Inflammatory macrophage treated with lipopolysaccharide for 4 hours (primary cell): ENCODE results near the gene DIABLO.
"Not testable (repeated sequence)": the region's sequence is repeated elsewhere in the genome, so short reads cannot be mapped to it uniquely, and the experiment has no call there.

Experiments used
- DNase-seq: peaks from one replicate; pipeline ENCODE4 v3.0.0-alpha.2; 2020

The DIABLO gene

DNA sequence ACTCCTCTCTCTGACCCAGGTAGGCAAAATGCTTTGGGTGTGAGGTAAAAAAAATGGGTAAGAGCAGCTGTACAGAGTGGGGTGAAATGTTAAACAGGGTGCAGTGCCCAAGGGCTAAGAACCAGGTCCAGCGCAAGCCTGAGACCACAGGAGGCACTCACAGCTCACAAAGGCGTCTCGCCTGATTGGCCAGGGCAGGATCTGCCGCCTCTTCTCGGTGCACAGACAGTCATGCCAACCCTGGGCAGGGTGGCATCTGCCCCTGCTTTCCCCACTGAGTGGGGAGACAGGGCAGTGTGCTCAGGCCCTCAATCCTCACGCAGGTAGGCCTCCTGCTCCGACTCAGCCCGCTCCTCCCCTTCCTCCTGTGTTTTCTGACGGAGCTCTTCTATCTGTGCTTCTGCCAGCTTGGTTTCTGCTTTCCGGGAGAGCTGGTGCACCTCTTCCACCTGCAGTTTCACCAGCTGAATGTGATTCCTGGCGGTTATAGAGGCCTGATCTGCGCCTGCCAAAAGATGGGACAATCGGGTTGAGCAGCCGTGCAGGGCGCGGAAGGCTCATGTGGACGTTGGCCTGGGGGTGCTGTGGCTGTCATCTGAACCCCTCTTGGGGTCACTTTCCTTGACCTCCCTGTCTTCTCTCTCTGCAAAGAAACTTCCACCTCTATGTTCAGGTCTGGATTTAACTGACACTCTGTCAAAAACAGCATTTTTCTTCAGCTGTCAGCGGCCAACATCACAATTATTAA, 17.6 kb downstream of the DIABLO start:
- DNase-seq = no peak

DNA sequence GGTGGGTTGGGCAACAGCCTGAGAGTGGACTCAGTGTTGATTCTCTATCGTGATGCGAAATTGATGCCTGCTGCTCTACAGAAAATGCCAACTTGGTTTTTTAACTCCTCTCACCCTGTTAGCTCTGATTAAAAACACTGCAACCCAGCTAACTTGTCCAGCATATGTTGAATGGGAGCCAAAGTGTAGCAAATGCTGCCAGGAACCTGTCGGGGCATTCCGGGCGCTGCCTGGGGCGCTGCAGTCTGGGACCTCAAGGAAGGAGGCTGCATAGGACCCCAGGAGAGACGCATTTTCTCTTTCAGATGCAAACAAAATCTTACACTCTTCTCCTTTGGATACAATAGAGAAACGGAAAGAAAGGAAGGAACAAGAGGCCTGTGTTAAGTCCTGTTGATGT, 18.5 kb downstream of the DIABLO start:
- no peak for DNase-seq

DNA sequence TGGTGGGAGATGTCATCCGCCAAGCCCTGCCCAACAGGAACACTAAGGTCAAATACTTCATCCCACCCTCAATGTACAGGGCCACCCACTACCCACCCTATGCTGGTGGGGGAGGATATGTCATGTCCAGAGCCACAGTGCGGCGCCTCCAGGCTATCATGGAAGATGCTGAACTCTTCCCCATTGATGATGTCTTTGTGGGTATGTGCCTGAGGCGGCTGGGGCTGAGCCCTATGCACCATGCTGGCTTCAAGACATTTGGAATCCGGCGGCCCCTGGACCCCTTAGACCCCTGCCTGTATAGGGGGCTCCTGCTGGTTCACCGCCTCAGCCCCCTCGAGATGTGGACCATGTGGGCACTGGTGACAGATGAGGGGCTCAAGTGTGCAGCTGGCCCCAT, 18.9 kb downstream of the DIABLO start:
- no peak for DNase-seq

DNA sequence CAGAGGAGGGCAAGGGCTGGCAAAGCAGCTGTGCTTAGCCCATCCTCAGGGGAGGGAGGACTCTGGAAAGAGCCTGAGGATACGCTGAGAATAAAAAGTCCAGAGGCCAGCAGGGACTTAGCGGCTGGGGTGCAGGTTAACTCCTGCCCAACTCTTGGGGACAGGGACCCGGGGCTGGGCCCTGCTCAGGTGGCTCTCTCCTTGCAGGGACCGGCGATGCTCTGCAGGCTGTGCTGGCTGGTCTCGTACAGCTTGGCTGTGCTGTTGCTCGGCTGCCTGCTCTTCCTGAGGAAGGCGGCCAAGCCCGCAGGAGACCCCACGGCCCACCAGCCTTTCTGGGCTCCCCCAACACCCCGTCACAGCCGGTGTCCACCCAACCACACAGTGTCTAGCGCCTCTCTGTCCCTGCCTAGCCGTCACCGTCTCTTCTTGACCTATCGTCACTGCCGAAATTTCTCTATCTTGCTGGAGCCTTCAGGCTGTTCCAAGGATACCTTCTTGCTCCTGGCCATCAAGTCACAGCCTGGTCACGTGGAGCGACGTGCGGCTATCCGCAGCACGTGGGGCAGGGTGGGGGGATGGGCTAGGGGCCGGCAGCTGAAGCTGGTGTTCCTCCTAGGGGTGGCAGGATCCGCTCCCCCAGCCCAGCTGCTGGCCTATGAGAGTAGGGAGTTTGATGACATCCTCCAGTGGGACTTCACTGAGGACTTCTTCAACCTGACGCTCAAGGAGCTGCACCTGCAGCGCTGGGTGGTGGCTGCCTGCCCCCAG, 19.6 kb downstream of the DIABLO start:
- no peak for DNase-seq

DNA sequence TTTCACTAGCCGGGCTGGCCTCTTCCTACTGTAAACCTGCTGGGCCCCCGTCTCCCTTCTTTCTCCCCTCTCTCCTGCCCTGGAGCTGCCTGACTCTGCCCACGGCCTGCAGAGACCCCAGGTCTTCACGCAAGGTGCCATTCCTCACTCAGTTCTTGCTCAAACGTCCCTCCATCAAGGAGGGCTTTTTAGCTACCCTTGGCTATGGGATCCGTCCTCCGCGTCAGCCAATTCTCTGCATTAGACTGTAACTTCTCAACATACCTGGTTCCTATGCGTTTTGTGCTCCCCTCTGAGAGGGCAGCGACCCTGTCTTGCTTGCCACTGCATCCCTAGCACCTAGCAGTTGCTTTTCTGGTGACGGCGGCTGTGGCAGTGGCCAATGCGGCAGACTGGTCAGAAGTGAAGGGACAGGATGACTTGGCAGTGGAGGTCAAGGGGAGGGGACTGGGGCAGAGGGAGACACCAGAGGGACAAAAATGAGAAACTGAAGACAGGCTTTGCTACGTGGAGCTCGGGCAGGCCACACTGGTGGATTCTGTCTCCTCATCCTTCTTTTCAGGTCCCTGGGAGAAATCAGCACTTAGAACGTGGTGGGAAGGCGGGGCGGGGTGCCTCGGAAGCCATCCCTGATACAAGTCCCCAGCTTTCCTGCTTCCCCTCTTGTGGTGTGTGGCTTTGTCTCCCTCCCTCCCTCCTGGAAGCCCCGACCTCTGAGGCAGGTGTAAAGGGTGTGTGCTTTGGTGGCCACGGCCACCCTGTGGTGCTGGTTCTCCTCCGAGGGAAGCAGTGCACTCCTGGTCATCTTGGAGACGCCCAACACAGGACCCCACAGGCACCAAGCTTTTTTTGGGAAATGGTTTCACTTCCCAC, 20.6 kb downstream of the DIABLO start:
- no peak for DNase-seq

DNA sequence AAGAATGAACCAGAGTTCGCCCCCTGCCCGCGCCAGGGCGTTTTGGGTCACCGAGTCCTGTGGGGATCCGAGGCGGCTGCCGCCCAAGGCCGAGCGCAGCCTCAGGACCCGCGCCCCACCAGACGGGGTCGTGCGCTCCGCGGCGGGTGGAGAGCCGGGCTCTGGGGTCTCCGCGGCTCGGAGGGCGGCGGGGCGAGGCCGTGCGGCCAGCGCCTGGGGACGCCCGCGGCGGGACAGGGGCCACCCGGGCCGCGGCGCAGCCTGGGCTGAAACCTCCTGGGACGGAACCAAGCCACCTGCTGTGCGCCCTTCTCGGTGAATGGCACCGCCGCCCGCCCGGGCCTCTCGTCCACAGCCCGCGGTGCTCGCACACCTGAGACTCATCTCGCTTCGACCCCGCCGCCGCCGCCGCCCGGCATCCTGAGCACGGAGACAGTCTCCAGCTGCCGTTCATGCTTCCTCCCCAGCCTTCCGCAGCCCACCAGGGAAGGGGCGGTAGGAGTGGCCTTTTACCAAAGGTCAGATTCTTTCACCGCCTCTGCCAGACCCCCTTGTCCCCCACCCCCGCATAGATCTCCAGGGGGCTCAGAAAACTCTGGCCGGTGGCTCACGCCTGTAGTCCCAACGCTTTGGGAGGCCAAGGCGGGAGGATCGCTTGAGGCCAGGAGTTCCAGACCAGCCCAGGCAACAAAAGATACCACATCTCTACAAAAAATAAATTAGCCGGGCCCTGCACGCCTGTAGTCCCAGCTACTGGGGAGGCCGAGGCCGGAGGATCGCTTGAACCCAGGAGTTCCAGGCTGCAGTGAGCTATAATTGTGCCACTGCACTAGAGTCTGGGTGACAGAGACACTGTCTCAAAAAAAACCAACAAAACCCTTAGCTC, 21.4 kb downstream of the DIABLO start:
- DNase-seq = no peak

DNA sequence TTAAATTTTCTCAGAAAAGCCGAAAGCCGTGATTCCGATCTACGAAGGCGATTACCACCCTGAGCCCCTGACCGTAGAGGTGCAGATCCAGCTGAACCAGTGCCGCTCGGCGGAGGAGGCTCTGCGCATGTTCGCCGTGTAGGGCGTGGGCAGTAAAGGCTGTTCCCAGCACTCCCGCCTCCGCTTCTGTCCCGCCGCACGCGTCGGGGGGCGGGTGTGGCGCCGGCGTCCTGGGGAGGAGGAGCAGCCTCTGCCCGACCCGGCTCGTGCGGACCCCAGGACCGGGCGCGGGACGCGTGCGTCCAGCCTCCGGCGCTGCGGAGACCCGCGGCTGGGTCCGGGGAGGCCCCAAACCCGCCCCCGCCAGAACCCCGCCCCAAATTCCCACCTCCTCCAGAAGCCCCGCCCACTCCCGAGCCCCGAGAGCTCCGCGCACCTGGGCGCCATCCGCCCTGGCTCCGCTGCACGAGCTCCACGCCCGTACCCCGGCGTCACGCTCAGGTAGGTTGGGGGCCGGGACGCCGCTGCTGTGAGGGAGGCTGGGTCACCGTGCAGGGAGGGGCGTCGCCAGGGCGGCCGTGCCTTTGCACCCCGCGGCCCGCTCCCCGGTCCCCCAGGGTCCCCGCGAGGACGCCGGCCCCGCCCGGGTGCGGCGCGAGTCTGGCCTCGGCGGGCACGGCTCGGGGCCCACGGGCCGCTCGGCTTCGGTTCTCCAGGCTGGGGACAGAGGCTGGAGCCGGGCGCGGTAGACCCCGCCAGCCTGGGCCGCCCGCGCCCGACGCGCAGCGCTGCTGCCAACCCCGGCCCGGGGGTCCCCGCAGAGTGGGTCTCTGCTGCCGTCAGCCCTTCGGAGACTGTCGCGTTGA, 22.3 kb downstream of the DIABLO start, which contains the start of gene B3GNT4:
TSS of gene B3GNT4 (plus strand) at position 409 of the 866 bp plus-strand sequence. CDS start 910 bp downstream, outside the sequence.
- DNase-seq = peak; percentile 35

DNA sequence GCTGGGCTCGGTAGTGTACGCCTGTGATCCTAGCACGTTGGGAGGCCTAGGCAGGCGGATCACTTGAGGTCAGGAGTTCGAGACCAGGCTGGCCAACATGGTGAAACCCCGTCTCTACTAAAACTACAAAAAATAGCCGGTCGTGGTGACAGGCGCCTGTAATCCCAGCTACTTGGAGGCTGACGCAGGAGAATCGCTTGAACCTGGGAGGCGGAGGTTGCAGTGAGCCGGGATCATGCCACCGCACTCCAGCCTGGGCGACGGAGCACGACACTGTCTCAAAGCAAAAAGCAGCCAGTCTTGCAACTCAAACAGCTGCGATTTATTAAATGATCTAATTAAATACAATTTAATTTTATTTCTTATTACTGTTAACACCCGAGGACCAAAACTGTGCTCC, 23.0 kb downstream of the DIABLO start:
- not testable (repeated sequence) for DNase-seq

DNA sequence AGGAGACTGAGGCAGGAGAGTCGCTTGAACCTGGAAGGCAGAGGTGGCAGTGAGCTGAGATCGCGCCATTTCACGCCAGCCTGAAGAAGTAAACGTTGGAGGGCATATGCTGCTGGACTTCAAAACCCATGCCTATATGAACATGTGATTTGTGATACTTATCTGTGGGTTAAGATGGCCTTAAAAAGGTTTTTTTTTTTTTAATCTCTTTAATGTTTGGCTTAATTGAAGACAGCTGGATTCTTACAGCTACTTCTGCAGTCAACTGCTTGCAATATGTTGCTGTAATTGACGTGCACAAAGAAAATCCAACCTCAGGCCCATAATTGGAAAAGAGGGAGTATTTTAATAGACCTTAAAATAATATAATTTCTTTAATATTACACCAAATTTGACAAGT, 23.8 kb downstream of the DIABLO start:
- no peak for DNase-seq

DNA sequence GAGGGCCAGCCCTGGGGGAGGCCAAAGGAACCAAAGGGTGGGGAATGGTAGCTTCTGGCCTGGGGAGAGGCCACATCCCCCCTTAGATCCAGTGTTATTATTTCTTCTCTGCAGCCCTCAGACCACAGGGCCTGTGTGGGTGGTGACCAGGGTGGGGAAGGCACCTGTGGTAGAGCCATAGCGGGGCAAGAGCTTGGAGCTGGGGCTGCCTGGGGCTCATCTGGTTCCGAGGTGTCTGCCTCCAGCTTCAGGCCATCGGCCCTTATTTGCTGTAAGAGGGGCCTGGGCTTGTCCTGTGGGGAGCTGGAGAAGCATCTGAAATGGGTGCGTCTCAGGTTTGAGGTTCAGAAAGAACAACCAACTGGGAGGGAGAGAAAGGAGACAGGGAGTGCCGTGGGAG, 24.5 kb downstream of the DIABLO start:
- no peak for DNase-seq

DNA sequence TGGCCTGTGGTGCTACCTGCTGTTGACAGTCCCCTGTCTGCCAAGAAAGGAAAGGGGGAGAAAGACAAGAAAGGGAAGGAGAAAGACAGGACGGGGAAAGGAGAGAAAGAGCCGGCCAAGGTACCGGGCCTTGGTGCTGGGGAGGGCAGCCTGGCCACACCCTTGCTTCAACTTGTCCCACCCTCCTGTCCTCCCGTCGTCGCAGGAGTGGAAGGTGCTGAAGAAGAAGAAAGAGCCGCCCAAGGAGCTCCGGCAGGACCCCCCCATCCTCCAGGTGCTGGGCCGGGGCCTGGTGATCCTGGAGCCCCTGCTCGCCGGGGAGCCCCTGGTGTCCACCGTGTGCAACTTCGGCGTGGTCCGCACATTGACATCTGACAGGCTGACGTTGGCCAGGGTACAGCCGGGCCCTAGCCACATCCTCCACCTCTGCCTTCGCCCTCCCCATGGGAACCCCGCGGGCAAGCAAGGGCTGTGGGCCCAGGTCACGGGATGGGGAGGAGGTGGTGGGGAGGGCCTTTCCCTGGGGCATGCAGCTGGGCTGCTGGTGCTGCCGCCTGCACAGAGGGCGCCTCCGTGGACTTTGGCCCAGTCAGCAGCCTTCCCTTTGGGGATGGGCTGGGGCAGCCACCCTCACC, 25.2 kb downstream of the DIABLO start:
- no peak for DNase-seq

DNA sequence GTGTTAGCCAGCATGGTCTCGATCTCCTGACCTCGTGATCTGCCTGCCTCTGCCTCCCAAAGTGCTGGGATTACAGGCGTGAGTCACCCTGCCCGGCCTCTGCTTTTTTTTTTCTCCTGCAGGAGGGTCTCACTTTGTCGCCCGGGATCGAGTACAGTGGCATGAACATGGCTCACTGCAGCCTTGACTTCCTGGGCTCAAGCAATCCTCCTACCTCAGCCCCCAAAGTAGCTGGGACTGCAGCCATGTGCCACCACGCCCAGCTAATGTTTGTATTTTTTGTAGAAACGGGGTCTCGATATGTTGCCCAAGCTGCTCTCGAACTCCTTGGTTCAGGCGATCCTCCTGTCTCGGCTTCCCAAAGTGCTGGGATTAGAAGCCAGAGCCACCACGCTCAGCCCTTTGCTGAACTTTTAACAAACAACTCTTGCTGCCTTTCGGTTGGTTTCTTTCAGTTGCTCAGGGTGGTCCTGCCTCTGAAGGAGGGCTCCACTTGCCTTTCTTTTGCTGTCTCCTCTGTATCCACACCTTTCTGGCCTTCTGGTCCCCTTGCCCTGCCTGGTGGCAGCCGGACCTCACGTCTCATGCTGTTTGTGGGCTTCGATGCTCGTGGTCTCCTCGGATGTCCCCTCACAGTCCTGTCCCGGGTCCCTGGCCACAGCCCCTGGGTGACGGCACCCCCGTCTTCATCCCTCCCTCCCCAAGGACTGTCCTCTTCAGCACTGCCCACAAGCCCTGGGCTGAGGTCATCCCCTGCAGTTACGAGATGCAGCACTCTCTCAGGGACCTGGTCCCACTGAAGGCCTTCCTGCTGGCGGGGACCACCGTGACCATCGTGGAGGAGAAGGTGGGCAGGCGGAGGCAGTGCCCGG, 26.1 kb downstream of the DIABLO start:
- no peak for DNase-seq

DNA sequence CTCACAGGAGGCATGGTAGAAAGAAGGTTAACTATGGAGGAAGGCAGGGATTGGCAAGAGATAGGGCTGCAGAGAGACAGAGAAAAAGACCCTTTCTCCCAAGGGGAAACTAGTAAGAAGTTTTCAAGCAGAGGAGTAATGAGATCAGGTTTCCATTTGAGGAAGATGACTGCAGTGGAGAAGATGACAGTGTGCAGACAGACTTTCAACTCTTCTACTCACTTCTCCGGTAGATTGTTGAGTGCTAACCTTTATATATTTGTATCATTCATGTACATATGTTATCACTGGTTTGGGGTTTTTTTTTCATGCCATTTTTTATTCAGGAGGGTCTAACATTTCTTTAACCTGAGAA, 28.3 kb downstream of the DIABLO start:
- DNase-seq = peak; percentile 38

DNA sequence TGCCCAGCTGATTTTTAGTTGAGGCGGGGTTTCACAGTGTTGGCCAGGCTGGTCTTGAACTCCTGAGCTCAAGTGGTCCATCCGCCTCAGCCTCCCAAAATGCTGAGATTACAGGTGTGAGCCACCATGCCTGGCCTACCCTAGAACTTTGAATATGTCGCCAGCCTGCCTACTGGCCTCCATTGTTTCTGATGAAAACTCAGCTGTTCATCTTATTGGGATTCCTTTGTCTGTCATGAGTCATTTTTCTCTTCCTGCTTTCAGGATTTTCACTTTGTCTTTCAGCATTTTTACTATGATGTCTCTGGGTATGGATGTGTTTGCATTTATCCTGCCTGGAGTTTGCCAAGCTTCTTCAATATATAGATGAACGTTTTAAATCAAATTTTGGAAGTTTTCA, 30.4 kb downstream of the DIABLO start:
- DNase-seq = no peak

DNA sequence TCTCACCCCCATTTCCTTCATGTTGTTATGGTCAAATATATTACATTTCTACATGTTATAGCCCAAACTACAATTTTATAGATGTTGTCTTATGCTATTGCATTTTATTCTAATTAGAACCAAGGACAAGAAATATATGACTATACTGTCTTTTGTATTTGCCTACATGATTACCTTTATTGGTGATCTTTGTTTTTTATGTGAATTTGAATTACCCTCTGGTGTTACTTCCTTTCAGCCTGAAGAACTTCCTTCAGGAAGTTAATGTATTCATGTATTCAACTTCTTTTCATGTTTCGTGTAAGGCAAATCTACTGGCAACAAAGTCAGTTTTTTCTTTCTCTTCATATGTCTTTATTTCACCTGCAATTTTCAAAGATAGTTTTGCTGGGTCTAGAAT, 31.0 kb downstream of the DIABLO start:
- no peak for DNase-seq

DNA sequence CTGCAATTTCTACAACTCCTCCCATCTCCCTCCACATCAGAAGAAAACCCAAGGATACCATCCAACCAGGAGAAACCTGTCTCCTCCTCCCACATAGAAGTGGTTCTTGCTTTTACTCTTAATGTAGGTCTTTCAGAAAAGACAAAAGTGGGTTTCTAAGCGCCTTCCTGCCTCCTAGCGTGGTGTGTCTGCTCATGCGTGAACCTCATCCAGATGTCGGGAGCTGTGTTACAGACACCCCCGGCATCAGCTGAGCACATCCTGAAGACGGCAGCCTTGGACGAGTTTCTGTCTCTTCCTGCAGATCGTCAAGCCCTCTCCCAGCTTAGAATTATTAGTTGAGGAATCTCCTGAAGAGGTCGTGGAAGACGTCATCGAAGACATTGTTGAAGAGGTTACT, 33.4 kb downstream of the DIABLO start:
- DNase-seq = no peak

DNA sequence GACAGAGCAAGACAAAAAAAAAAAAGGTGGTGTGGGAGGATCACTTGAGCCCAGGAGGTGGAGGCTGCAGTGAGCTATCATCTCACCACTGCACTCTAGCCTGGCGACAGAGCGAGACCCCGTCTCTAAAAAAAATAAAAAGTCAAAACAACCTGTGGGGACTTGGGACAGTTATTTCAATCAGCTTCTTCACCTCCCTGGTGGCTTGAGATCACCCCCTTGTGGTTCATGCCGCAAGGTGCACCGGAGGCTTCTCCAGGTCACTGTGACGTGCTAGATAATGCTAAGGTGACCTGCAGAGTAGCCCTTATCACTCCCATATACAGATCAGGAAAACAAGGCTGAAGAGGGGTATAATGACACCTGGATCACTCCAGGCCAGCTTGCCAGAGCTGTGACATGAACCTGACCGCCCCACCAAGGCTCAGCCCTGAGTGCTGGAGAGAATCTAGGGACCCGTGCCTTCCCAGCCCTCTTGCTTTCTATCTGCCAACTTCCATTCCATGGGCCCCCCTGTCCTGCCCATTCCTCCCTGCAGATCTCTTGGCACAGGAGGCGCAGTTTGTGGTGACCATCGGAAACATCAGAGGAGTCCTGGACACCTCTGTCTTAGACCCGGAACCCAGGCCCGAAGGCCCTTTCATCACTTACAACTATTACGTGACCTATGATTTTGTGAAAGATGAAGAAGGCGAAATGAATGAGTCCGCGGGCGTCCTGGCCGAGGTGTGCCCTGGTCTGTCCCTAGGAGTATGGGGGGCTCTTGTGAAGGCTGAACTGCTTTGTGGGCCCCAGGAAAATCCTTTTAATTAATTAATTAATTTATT, 34.8 kb downstream of the DIABLO start:
- peak; percentile 43 for DNase-seq

DNA sequence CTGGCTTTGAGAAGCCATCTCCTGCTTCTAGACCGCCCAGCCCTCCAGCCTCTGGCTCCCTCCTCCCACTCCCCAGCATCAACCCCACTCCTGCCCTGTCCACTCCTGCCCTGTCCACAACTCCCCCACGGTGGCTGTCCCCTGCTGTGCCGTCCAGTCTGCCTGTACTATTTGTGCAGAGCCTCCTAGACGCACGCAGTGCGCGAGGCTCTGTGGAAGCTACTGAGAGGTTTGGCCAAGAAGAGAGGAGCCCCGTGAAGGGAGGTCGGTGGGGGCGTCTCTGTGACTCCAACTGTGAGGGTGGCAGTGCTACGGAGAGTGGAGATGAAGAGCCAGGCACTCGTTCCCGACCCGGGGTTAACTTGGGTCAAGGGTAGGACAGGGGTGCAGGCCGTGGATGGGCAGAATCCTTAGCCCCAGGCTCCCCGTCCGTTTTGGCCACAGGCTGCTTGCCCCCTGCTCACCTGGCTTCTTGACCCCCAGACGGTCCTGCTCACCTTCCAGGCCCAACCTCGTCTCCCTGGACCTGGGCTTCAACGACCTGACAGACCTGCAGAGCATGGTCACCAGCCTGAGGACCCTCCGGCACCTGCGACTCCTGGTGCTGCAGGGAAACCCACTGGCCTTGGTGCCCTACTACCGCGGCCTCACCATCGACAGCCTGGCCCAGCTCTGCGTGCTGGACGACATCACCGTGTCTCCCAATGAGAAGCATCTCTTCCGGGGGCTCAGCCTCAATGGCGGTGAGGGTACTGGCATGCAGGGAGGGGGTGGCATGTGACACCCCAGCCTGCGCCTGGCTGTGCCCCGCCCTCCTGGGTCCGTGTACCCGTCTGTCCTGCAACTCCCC, 36.0 kb downstream of the DIABLO start:
- DNase-seq = no peak
